ENCODE measurements around the gene BLOC1S5. TPM values are rescaled to one million over a fixed set of nuclear protein-coding genes. Genes with fewer than 3 reads are reported as not detected.

Gene BLOC1S5
- total and polyA plus RNA-seq, 2 of the 8 experiments (the other 6 are each of a cell fraction or from before 2014, with no cell fraction given): 3.4 to 17.2 TPM

DNA sequence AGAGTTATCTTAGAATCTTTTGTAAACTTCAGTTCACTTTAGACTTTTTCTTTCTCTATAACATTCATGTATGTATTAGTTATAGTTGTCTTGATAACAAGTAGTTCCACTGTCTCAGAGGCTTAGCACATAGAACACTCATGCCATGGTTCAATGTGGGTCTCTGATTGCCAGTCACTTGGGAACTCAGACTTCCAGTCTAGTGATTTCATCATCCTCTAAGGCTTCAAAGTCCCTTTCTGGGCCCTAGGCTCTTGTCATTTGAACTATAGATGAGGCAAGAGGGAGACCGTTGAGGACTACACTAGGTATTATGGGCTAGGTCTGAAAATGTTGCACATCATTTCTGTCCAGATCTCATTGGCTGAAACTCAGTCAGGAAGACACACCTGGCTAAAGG lies 46.5 kb upstream of the BLOC1S5 start:
- H3K27me3 ChIP-seq (replicated peaks in 1 of 4; ENCODE audit: control insufficient read depth in 3 of 4, extremely low read depth in 1 of 4, insufficient read depth in 3 of 4, low read length in 3 of 4): no peaks in the 10 kb centered on the region
- FAIRE-seq (no peak), DNase-seq (ENCODE audit: low read depth in 1 of 2, low spot score in 2 of 2) (no peak)
- H3K23me2 ChIP-seq (ENCODE audit: low read depth, low read length): no peaks in the 10 kb centered on the region
- no peak overlapping the region for H2BK5ac ChIP-seq (ENCODE audit: low read depth, low read length)
- H3K4ac ChIP-seq (replicated peaks; ENCODE audit: insufficient read length, low read depth, low read length): no peak overlapping the region
- no peak overlapping the region for H3K56ac ChIP-seq (replicated peaks; ENCODE audit: insufficient read length, low read depth, low read length)
- H2AK5ac ChIP-seq (ENCODE audit: low read depth, low read length): no peak overlapping the region
- POLR2A ChIA-PET (ENCODE audit: partially characterized antibody): no interaction called here
- H4K5ac ChIP-seq (ENCODE audit: insufficient read length, low read depth, low read length): no peak overlapping the region
- no peak overlapping the region for H3K4me2 ChIP-seq (ENCODE audit: insufficient read depth in 1 of 2, low read depth in 2 of 2, low read length in 2 of 2)
- no peak overlapping the region for H2BK20ac ChIP-seq (ENCODE audit: low read length)
- H3K27ac ChIP-seq (ENCODE audit: low read depth, low read length): no peak overlapping the region
- no peak overlapping the region for H4K8ac ChIP-seq (ENCODE audit: extremely low read depth, insufficient read depth, low read length)
- no peaks in the 10 kb centered on the region for H3K79me1 ChIP-seq (ENCODE audit: low read depth, low read length)
- H2AFZ ChIP-seq (ENCODE audit: low read length): no peak overlapping the region
- no peak overlapping the region for H2BK15ac ChIP-seq (ENCODE audit: low read length)
- H4K91ac ChIP-seq (replicated peaks; ENCODE audit: insufficient read length, low read length): no peak overlapping the region
- no peak overlapping the region for H3K4me3 ChIP-seq (ENCODE audit: extremely low read depth in 1 of 4, insufficient read depth in 2 of 4, low read depth in 3 of 4, low read length in 4 of 4)
- H2BK120ac ChIP-seq (replicated peaks; ENCODE audit: low read depth, low read length): no peak overlapping the region
- H3K9ac ChIP-seq (replicated peaks in 1 of 4; ENCODE audit: extremely low read depth in 1 of 4, low read depth in 3 of 4, low read length in 3 of 4): no peak overlapping the region
- H3K23ac ChIP-seq (ENCODE audit: insufficient read length): no peak overlapping the region
- H3K9me3 ChIP-seq (ENCODE audit: insufficient read depth in 2 of 2, low read depth in 1 of 2, low read length in 1 of 2): no peaks in the 10 kb centered on the region
- CTCF ChIA-PET (ENCODE audit: partially characterized antibody): interaction anchor here (1.1 kb wide), 1 partner anchor 59 kb away, joined by 3 read pairs; no protein-coding TSS in a partner anchor
- no peaks in the 10 kb centered on the region for H3K4me1 ChIP-seq (replicated peaks in 1 of 4; ENCODE audit: control insufficient read depth in 3 of 4, insufficient read depth in 4 of 4, low read length in 3 of 4)
- no peak overlapping the region for H2BK12ac ChIP-seq (ENCODE audit: low read depth, low read length)
- no peaks in the 10 kb centered on the region for H3K36me3 ChIP-seq (ENCODE audit: control insufficient read depth in 2 of 4, insufficient read depth in 4 of 4, low read length in 3 of 4)
- H3K18ac ChIP-seq (ENCODE audit: extremely low read depth, low read length): no peak overlapping the region
- no peak overlapping the region for H3K14ac ChIP-seq (ENCODE audit: insufficient read length)
- WGBS, 2 experiments (ENCODE audit: extremely low coverage in 1 of 2, insufficient coverage in 1 of 2, insufficient read length in 1 of 2, insufficient replicate concordance in 2 of 2, low coverage in 1 of 2, low lambda C conversion rate in 2 of 2, missing lambda C conversion rate in 1 of 2): 92% methylated on average over 1 of the region's 1 CpG; no CpG with 5 or more reads in 1 of the 2 experiments
- no peaks in the 10 kb centered on the region for H3K79me2 ChIP-seq (ENCODE audit: control insufficient read depth in 1 of 2, insufficient read depth in 2 of 2, low read length in 2 of 2)
- no peaks in the 10 kb centered on the region for H4K20me1 ChIP-seq (replicated peaks in 1 of 2; ENCODE audit: control insufficient read depth in 1 of 2, insufficient read depth in 2 of 2, low read length in 2 of 2)
- TF ChIP-seq SIRT6 (IDR thresholded peaks at IDR 0.05; ENCODE audit: low read length) (no peak), BCL11A (IDR thresholded peaks at IDR 0.05; ENCODE audit: low read depth in 2 of 2, low read length in 2 of 2) (no peak), CTBP2 (IDR thresholded peaks at IDR 0.05; ENCODE audit: borderline replicate concordance, insufficient read depth, insufficient read length, low read length) (no peak), CBX8 (IDR thresholded peaks at IDR 0.05; ENCODE audit: borderline replicate concordance, low read depth, low read length) (no peak), EZH2 (IDR thresholded peaks at IDR 0.05; ENCODE audit: low read depth, low read length, severe bottlenecking) (no peak), POLR2AphosphoS5 (IDR thresholded peaks at IDR 0.05; ENCODE audit: low read depth, low read length) (no peak)
